MG63 (cell line): ENCODE measurements around the gene CDH24. TPM values are rescaled to one million over a fixed set of nuclear protein-coding genes. Genes with fewer than 3 reads are reported as not detected.
A peak's percentile ranks its signal among the peaks of the same experiment; 100 is the strongest.

Experiments used
- DNase-seq: peaks from one replicate; pipeline ENCODE4 v3.0.0-alpha.2; 2020
- H3K27me3 ChIP-seq: fragments of 250-450 bp; sonication (Bioruptor Pico); 2 replicates; pipeline ENCODE4 v1.5.1; 2020; ENCODE audit warnings: mild to moderate bottlenecking, moderate library complexity
- H3K36me3 ChIP-seq: fragments of 250-450 bp; sonication (Bioruptor Pico); 2 replicates; pipeline ENCODE4 v1.5.1; 2020; ENCODE audit warnings: mild to moderate bottlenecking, moderate library complexity
- H3K4me3 ChIP-seq: fragments of 250-450 bp; sonication (Bioruptor Pico); 2 replicates; pipeline ENCODE4 v1.5.1; 2020; ENCODE audit warnings: mild to moderate bottlenecking, moderate library complexity
- H3K9me3 ChIP-seq: fragments of 250-450 bp; sonication (Bioruptor Pico); 2 replicates; pipeline ENCODE4 v1.5.1; 2020; ENCODE audit warnings: mild to moderate bottlenecking, moderate library complexity
- total RNA-seq: library from RNA; depleted of rRNA; stranded (reverse); fragments of >200 nt; shearing (Covaris generic); gene quantifications from 2 replicates; pipeline ENCODE4 v1.2.3, GENCODE V29; 2014; ENCODE audit warnings: low replicate concordance

The CDH24 gene
- total RNA-seq, 1 experiment from 2014 or later, result 1.9 TPM

DNA sequence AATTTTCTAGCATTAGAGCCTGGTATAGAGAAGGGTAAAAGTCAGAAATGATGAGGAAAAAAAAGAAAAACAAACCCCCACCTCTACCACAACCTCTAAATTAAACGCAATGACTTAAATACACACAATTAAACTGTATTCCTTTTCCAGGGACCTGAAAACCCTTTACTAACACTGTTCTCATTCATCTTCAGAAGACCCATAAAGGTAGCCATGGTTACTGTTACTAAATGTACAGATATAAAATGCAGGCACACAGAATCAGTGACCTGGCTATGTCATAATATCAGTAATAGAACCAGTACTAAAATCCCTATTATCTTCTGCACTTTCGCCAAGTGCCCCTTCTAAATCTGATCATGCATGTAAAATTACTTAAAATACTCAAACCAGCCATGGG, 36.2 kb upstream of the CDH24 start:
- peaks cover 35% of the 10 kb centered on the region for H3K36me3 ChIP-seq
- no peaks in the 10 kb centered on the region for H3K9me3 ChIP-seq
- DNase-seq, result no peak
- peak overlapping the region; percentile 97 for H3K4me3 ChIP-seq
- H3K27me3 ChIP-seq, result no peaks in the 10 kb centered on the region

- no peak for DNase-seq
- Histone ChIP-seq H3K9me3 (no peaks in the 10 kb centered on the region), H3K27me3 (no peaks in the 10 kb centered on the region), H3K4me3 (no peak overlapping the region), H3K36me3 (peaks cover 40% of the 10 kb centered on the region)
These were observed 35.8 kb upstream of the CDH24 start for GRCh38 chr14:23093104-23093503.

GRCh38 chr14:23091294-23092225, 34.2 kb upstream of the CDH24 start:
- H3K4me3 ChIP-seq, result no peak overlapping the region
- no peaks in the 10 kb centered on the region for H3K27me3 ChIP-seq
- peaks cover 37% of the 10 kb centered on the region for H3K36me3 ChIP-seq
- H3K9me3 ChIP-seq, result no peaks in the 10 kb centered on the region
- no peak for DNase-seq

DNA sequence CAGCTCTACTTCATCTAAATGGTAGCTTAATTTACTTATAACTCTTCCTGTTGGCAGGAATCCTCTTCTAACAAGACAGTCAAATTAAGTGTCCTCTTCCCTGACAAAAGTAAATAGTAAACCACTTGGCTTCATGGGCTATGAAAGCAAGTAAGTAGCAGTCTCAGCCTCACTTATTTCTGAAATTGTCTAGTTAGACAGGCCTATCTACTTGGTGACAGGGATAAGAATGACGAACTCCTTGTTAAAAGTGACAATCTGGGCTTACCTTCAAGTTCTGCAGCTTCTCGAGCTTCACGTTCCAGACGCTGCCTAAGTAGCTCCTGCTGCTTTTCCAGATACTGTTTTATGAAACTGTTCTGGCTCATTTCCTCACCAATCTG, 32.9 kb upstream of the CDH24 start:
- Histone ChIP-seq H3K27me3 (no peaks in the 10 kb centered on the region), H3K4me3 (no peak overlapping the region), H3K9me3 (no peaks in the 10 kb centered on the region), H3K36me3 (peaks cover 46% of the 10 kb centered on the region)
- DNase-seq, result no peak

DNA sequence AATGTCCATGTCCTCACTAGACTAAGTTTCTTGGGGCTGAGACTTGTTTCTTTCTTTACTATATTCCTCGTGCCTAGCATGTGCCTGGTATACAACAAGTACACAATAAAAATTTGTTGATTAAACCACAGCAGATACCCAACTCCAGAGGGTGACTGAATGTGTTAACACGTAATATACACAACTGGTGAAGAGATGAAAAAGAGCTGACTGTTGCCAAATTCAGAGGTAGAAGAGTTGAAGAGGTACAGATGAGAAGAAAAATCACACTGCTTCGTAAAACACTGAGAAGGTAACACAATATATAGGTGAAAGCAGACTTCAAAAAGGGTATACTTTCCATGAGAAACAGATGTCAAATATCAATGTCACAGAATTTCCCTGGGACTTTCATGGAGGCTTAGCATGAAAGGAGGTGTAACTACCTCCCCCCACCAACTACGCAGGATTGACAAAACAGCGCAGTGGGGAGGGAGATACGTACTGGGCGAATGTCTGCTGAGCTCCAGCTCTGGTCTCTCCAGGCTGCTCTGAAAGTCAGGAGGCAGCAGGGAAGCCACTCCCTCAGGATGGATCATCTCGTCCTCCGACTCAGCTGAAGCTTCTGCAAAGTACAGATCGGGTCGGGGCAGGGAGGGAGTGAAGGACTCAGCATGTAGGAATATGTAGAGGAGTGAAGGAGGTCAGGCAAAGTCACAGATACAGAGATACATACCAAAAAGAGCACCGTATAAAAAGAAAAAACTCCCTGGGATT, 32.4 kb upstream of the CDH24 start:
- no peak for DNase-seq
- H3K9me3 ChIP-seq, result no peaks in the 10 kb centered on the region
- peaks cover 47% of the 10 kb centered on the region for H3K36me3 ChIP-seq
- no peak overlapping the region for H3K4me3 ChIP-seq
- no peaks in the 10 kb centered on the region for H3K27me3 ChIP-seq

DNA sequence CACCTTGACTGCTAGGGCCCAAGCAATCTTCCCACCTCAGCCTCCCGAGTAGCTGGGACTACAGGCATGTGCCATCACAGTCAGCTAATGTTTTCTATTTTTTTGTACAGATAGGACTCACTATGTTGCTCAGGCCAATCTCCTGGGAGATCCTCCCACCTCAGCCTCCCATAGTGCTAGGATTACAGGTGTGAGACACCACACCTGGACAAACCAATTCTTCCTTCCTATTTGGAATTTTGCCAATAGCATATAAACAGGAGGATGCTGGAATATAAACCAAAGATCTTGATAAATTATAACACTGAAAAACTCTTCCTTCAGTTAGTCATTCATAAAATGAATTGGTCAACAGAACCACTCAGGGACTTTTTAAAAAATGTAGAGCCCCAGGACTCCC, 29.2 kb upstream of the CDH24 start:
- Histone ChIP-seq H3K4me3 (no peak overlapping the region), H3K27me3 (no peaks in the 10 kb centered on the region), H3K36me3 (peaks cover 41% of the 10 kb centered on the region), H3K9me3 (no peaks in the 10 kb centered on the region)
- no peak for DNase-seq

- no peak for DNase-seq
- H3K9me3 ChIP-seq, result no peaks in the 10 kb centered on the region
- no peaks in the 10 kb centered on the region for H3K27me3 ChIP-seq
- no peak overlapping the region for H3K4me3 ChIP-seq
- H3K36me3 ChIP-seq, result peaks cover 47% of the 10 kb centered on the region
These were observed 28.1 kb upstream of the CDH24 start for GRCh38 chr14:23085458-23085857.

DNA sequence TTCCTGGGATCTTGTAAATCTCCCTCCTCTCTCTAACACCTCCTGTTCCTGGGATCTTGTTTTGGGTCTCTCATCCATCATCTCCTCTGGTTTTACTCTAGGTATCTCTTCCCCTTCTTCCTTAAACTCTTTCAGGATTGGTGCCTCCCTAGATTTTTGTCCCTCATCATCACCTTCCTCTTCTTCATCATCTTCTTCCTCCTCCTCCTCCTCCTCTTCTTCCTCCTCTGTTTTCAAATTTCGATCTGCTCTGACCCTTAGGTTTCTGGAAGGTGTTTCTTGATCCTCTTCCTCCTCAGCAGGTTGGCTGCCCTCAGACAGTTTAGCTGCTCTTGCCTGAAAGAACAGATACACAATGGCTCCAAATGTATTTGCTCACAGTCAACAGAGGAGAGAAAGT, 23.2 kb upstream of the CDH24 start:
- no peaks in the 10 kb centered on the region for H3K9me3 ChIP-seq
- no peaks in the 10 kb centered on the region for H3K27me3 ChIP-seq
- no peak for DNase-seq
- peaks cover 68% of the 10 kb centered on the region for H3K36me3 ChIP-seq
- H3K4me3 ChIP-seq, result no peak overlapping the region

GRCh38 chr14:23079716-23080115, 22.4 kb upstream of the CDH24 start:
- no peak for DNase-seq
- peaks cover 68% of the 10 kb centered on the region for H3K36me3 ChIP-seq
- H3K9me3 ChIP-seq, result no peaks in the 10 kb centered on the region
- H3K4me3 ChIP-seq, result no peak overlapping the region
- H3K27me3 ChIP-seq, result no peaks in the 10 kb centered on the region

DNA sequence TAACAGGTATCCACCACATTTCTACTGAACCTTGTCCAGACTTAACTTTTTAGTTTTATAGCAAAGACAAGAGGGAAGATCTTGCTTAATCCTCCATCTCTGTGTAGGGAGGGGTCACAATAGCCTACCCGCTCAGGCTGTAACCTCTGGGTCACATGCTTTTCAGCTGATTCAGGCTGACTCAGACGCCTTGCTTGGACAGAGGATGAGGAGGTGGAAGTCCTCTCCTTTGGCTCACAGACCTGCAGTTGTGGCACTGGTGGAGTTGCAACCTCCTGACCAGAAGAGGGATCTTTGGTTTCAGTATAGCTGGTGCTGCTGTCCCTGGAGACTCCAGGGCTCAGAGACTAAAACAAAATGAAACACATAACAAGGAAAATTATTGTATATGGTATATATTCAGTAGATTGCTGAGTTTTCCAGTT, 21.4 kb upstream of the CDH24 start:
- Histone ChIP-seq H3K27me3 (no peaks in the 10 kb centered on the region), H3K36me3 (peaks cover 71% of the 10 kb centered on the region), H3K9me3 (no peaks in the 10 kb centered on the region), H3K4me3 (no peak overlapping the region)
- peak; percentile 91 for DNase-seq

DNA sequence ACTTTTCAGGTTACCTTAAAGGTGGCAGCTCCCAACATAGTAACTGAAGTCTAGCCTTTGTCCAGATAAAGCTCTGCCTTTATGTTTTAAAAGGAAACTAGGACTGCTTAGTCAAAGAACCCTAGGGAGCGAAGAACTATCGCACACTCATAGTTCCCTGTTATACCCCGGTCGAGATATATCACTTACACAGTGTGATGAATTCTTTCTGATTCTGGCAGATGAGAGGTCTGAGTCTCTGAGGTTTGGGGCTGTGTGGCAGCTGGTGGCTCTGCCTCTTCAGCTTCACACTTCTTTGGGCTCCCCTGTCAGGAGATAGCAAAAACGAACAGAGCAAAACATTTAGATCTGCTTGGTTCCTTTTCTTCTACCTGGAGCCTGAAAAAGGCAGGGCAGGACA, 20.6 kb upstream of the CDH24 start:
- DNase-seq, result no peak
- Histone ChIP-seq H3K27me3 (no peaks in the 10 kb centered on the region), H3K36me3 (peaks cover 67% of the 10 kb centered on the region), H3K4me3 (no peak overlapping the region), H3K9me3 (no peaks in the 10 kb centered on the region)

- H3K4me3 ChIP-seq, result no peak overlapping the region
- H3K9me3 ChIP-seq, result no peaks in the 10 kb centered on the region
- H3K27me3 ChIP-seq, result no peaks in the 10 kb centered on the region
- H3K36me3 ChIP-seq, result peaks cover 67% of the 10 kb centered on the region
- DNase-seq, result no peak
These were observed 19.6 kb upstream of the CDH24 start for GRCh38 chr14:23076785-23077408.

DNA sequence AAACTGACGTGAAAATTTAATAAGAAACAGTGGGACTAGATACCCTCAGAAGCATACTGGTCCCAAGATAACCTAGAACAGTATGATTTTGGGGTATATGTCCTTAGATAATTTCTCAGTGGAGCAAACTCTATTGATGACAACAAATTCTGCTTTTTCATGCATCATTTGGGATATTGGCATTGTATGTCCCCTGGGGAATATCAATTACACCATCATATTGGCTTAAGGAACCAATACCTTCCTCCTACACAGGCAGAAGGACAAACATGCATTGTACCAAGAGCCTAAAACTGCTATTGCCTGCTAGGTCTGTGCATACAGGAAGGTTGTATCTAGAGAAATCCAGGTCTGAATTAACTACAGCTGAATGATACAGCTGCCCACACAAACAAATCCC, 17.6 kb upstream of the CDH24 start:
- no peaks in the 10 kb centered on the region for H3K27me3 ChIP-seq
- H3K4me3 ChIP-seq, result no peak overlapping the region
- no peak for DNase-seq
- H3K9me3 ChIP-seq, result no peaks in the 10 kb centered on the region
- peaks cover 52% of the 10 kb centered on the region for H3K36me3 ChIP-seq

DNA sequence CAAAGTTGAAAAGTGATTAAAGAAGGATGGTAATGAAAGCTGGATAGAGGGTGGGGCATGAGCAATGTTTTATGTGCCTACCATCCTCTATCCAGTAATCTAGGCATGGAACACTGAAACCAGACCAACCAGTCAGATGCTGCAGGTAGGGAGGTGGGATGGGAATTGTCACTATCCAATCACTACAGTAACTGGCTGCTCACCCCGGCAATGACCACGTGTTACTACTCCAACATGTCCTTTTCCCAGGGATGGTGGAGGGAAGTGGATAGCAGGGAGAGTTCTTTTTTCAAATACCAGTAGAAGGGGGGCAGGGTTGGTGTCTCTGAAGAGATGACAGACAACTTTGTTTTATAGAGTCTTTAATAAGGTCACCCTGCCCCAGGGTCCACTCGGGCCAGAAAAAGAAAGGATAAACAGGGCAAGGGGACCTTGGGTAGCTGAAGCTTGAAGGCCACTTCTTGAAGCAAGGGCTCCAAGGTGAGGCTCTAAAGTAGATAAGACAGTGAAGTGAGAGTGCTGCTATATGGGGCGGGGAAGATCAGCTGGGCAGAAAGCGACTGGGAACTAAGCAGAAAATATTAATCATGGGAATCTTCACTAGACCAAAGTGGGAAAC, 14.7 kb upstream of the CDH24 start:
- Histone ChIP-seq H3K4me3 (peak overlapping the region; percentile 80), H3K36me3 (peaks cover 42% of the 10 kb centered on the region), H3K27me3 (no peaks in the 10 kb centered on the region), H3K9me3 (no peaks in the 10 kb centered on the region)
- no peak for DNase-seq

GRCh38 chr14:23071244-23071920, 14.1 kb upstream of the CDH24 start:
- H3K36me3 ChIP-seq, result peaks cover 42% of the 10 kb centered on the region
- peak; percentile 87 for DNase-seq
- H3K27me3 ChIP-seq, result no peaks in the 10 kb centered on the region
- no peaks in the 10 kb centered on the region for H3K9me3 ChIP-seq
- peak overlapping the region; percentile 80 for H3K4me3 ChIP-seq
